A549 (cell line): ENCODE data around the gene ORC3. TPM values are rescaled to one million over a fixed set of nuclear protein-coding genes. Genes with fewer than 3 reads are reported as not detected.

ENCODE experiments used
- ATAC-seq, 2 experiments: fragments of 200-7000 bp in 1 of 2; fragments of >200 bp in 1 of 2; cut with Nextera tagmentation in 1 of 2; cut with Tn5 transposase in 1 of 2; 3 replicates each; pipeline versions ENCODE4 v1.8.0 to v1.9.1; 2018 to 2020; ENCODE audit warnings: mild to moderate bottlenecking in 1 of 2, moderate library complexity in 1 of 2
- CTCF ChIA-PET: fragments of 300-600 bp; sonication (Branson Sonifier 250); formaldehyde crosslinking; extraction: SDS; loops from one replicate; lab custom pipeline; 2021; ENCODE audit warnings: antibody characterized with exemption, inconsistent platforms; lab: Yijun Ruan, JAX
- POLR2A ChIA-PET: fragments of 350-600 bp; formaldehyde crosslinking; extraction: SDS; loops from one replicate; lab custom pipeline; 2021; ENCODE audit warnings: antibody characterized with exemption, inconsistent platforms; lab: Yijun Ruan, JAX
- DNase-seq, 2 experiments: peaks; one replicate each; pipeline versions ENCODE4 v3.0.0 to v3.0.0-alpha.2; 2011 to 2016; ENCODE audit warnings: low read depth in 1 of 2, low spot score in 1 of 2
- FAIRE-seq: peaks from 2 replicates; lab custom pipeline; 2011; peaks lifted over from hg19 to GRCh38; lab: Jason Lieb, UNC
- H3K27ac ChIP-seq, 2 experiments: fragments of >200 bp; sonication (Bioruptor Twin); formaldehyde crosslinking; 3 replicates each; pipeline ENCODE4 v1.5.1; 2016 to 2017
- H3K4me1 ChIP-seq: fragments of >200 bp; sonication (Bioruptor Twin); formaldehyde crosslinking; 3 replicates; pipeline ENCODE4 v1.6.1; 2016
- H3K4me2 ChIP-seq: fragments of >200 bp; sonication (Bioruptor Twin); formaldehyde crosslinking; 3 replicates; pipeline ENCODE4 v1.6.1; 2016
- H3K4me3 ChIP-seq: fragments of >200 bp; sonication (Bioruptor Twin); formaldehyde crosslinking; 3 replicates; pipeline ENCODE4 v1.5.1; 2016
- H3K9me3 ChIP-seq: fragments of >200 bp; sonication (Bioruptor Twin); formaldehyde crosslinking; 3 replicates; pipeline ENCODE4 v1.6.1; 2016
- CBX2 ChIP-seq: fragments of 200-600 bp; sonication (generic); IDR thresholded peaks from 2 replicates; pipeline ENCODE4 v1.6.1; 2016; ENCODE audit warnings: low read depth, mild to moderate bottlenecking, borderline replicate concordance
- CHD2 ChIP-seq: fragments of 150-350 bp; IDR thresholded peaks from 2 replicates; pipeline ENCODE4 v1.6.1; 2014; ENCODE audit warnings: low read length; ENCODE audit not compliant: partially characterized antibody
- EHF ChIP-seq: fragments of 250-450 bp; sonication (Bioruptor Pico); IDR thresholded peaks from 2 replicates; pipeline ENCODE4 v1.5.0; 2020; ENCODE audit warnings: mild to moderate bottlenecking
- EHMT2 ChIP-seq: fragments of 200-600 bp; sonication (generic); IDR thresholded peaks from 2 replicates; pipeline ENCODE4 v1.6.1; 2016; ENCODE audit warnings: antibody characterized with exemption, low read depth, mild to moderate bottlenecking, moderate library complexity
- FOSB ChIP-seq: fragments of 250-450 bp; sonication (Bioruptor Pico); IDR thresholded peaks from 2 replicates; pipeline ENCODE4 v1.5.0; 2020; ENCODE audit warnings: mild to moderate bottlenecking, moderate library complexity
- FOXS1 ChIP-seq: fragments of 250-450 bp; sonication (Bioruptor Pico); IDR thresholded peaks from 2 replicates; pipeline ENCODE4 v1.5.0; 2020; ENCODE audit warnings: mild to moderate bottlenecking, moderate library complexity
- HEYL ChIP-seq: fragments of 250-450 bp; sonication (Bioruptor Pico); IDR thresholded peaks from 2 replicates; pipeline ENCODE4 v1.8.0; 2021; ENCODE audit warnings: mild to moderate bottlenecking, moderate library complexity
- HOXA7 ChIP-seq: fragments of 250-450 bp; sonication (Bioruptor Pico); IDR thresholded peaks from 2 replicates; pipeline ENCODE4 v1.5.0; 2020; ENCODE audit warnings: mild to moderate bottlenecking, moderate library complexity
- HOXB13 ChIP-seq: fragments of 250-450 bp; sonication (Bioruptor Pico); IDR thresholded peaks from 2 replicates; pipeline ENCODE4 v1.5.0; 2020; ENCODE audit warnings: low read depth, mild to moderate bottlenecking, moderate library complexity
- KDM1A ChIP-seq: fragments of 200-600 bp; sonication (generic); IDR thresholded peaks from 2 replicates; pipeline ENCODE4 v1.6.1; 2016; ENCODE audit warnings: low read depth, mild to moderate bottlenecking
- KDM5A ChIP-seq: fragments of 200-600 bp; sonication (generic); IDR thresholded peaks from 2 replicates; pipeline ENCODE4 v1.6.1; 2016; ENCODE audit warnings: antibody characterized with exemption, mild to moderate bottlenecking
- MAFK ChIP-seq: fragments of 450-650 bp; IDR thresholded peaks from 2 replicates; pipeline ENCODE4 v1.6.1; 2014; ENCODE audit not compliant: partially characterized antibody
- NFE2L2 ChIP-seq: fragments of 150-350 bp; conservative IDR thresholded peaks from 2 replicates; pipeline ENCODE4 v1.6.1; 2014; ENCODE audit warnings: low read length
- NPAS2 ChIP-seq: fragments of 250-450 bp; sonication (Bioruptor Pico); IDR thresholded peaks from 2 replicates; pipeline ENCODE4 v1.8.0; 2022; ENCODE audit warnings: mild to moderate bottlenecking, moderate library complexity, borderline replicate concordance
- NR3C1 ChIP-seq: fragments of >200 bp; sonication (Bioruptor Twin); formaldehyde crosslinking; IDR thresholded peaks from 3 replicates; pipeline ENCODE4 v1.6.1; 2017
- PHF8 ChIP-seq: fragments of 200-600 bp; sonication (generic); IDR thresholded peaks from 2 replicates; pipeline ENCODE4 v1.6.1; 2016; ENCODE audit warnings: low read depth, mild to moderate bottlenecking, antibody characterized with exemption, moderate library complexity, borderline replicate concordance
- RCOR1 ChIP-seq: fragments of 150-350 bp; IDR thresholded peaks from 2 replicates; pipeline ENCODE4 v1.6.1; 2014; ENCODE audit warnings: antibody characterized with exemption, low read length, low read depth
- RFX5 ChIP-seq: fragments of 450-650 bp; IDR thresholded peaks from 2 replicates; pipeline ENCODE4 v1.7.1; 2014; ENCODE audit warnings: antibody characterized with exemption, mild to moderate bottlenecking, moderate library complexity
- SREBF2 ChIP-seq: fragments of 450-650 bp; IDR thresholded peaks from 2 replicates; pipeline ENCODE4 v1.6.1; 2014; ENCODE audit warnings: mild to moderate bottlenecking, moderate library complexity
- TP53 ChIP-seq: fragments of 250-450 bp; sonication (Bioruptor Pico); IDR thresholded peaks from 2 replicates; pipeline ENCODE4 v1.5.0; 2021; ENCODE audit warnings: mild to moderate bottlenecking, moderate library complexity
- ZC3H11A ChIP-seq: fragments of 450-650 bp; IDR thresholded peaks from 2 replicates; pipeline ENCODE4 v1.6.1; 2014; ENCODE audit warnings: antibody characterized with exemption, mild to moderate bottlenecking
- ZFP36 ChIP-seq: fragments of 450-650 bp; IDR thresholded peaks from 2 replicates; pipeline ENCODE4 v1.6.1; 2014; ENCODE audit warnings: borderline replicate concordance; ENCODE audit not compliant: partially characterized antibody
- ZNF302 ChIP-seq: fragments of 250-450 bp; sonication (Bioruptor Pico); IDR thresholded peaks from 2 replicates; pipeline ENCODE4 v1.9.0; 2021; ENCODE audit warnings: inconsistent platforms, mild to moderate bottlenecking, moderate library complexity
- ZSCAN20 ChIP-seq: fragments of 250-450 bp; sonication (Bioruptor Pico); IDR thresholded peaks from 2 replicates; pipeline ENCODE4 v1.8.0; 2022; ENCODE audit warnings: mild to moderate bottlenecking, moderate library complexity
- WGBS: methylation state at CpG from one replicate; pipeline ENCODE4 v1.1.6; 2017; ENCODE audit errors: missing lambda C conversion rate; 5-methylcytosine and 5-hydroxymethylcytosine counted together
- polyA plus RNA-seq, 4 experiments: library from polyadenylated mRNA; depleted of rRNA in 3 of 4; stranded (reverse); fragments of >200 nt; fragmentation: RNase III in 1 of 4; extraction: RNeasy Plus Mini Kit Qiagen cat#74134 plus additional on column Dnase treatment in 1 of 4; gene quantifications; 2 replicates in 3 of 4; 3 replicates in 1 of 4; pipeline ENCODE4 v1.2.3, GENCODE V29; 2011 to 2017
- TF ChIP-seq, protein P1 (sequence below): fragments of 450-650 bp; IDR thresholded peaks from 2 replicates; pipeline ENCODE4 v1.6.1; 2014; ENCODE audit warnings: antibody characterized with exemption
- TF ChIP-seq, protein P2 (sequence below): fragments of >200 bp; sonication (Bioruptor Twin); formaldehyde crosslinking; IDR thresholded peaks from 3 replicates; pipeline ENCODE4 v1.5.1; 2016
- TF ChIP-seq, protein P3 (sequence below): fragments of >200 bp; sonication (Bioruptor Twin); formaldehyde crosslinking; IDR thresholded peaks from 2 replicates; pipeline ENCODE4 v1.6.1; 2016
- TF ChIP-seq, protein P4 (sequence below): fragments of >200 bp; sonication (Bioruptor Twin); formaldehyde crosslinking; IDR thresholded peaks from 3 replicates; pipeline ENCODE4 v1.6.1; 2016

ORC3 gene
- polyA plus RNA-seq, 2 of the 4 experiments (the other 2 are of a cell fraction): 25.5 to 50.1 TPM

DNA sequence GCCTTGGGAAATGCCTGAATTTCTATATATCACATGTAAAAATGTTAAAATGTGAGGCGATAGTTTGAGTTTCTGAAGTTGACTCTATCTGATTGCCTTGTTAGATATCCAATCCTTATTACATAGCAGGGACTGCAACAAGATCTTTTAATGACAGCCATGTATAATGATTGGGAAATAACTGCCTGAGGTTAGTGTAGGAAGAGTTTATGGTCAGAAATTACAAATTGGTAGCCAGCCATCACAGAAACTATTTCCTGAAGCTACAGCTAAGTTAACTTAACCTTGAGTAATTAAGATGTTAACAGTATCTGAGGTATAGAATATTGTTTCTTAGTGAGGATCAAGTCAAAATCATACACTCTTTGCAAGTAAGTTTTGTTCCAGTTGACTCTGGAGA, 71.1 kb downstream of the ORC3 start:
- DNase-seq (no peak), ATAC-seq (no peak), FAIRE-seq (no peak)
- Histone ChIP-seq H3K27ac (no peak overlapping the region), H3K9me3 (no peaks in the 10 kb centered on the region), H3K4me3 (no peak overlapping the region), H3K4me1 (peaks cover 7% of the 10 kb centered on the region; the same call in 1 of the 3 replicates), H3K4me2 (no peak overlapping the region)
- CTCF ChIA-PET: interaction anchor here (1.3 kb wide), 1 partner anchor 171 kb away, joined by 5 read pairs; no protein-coding TSS in a partner anchor
- POLR2A ChIA-PET: no interaction called here
- TF ChIP-seq HEYL (CRISPR knock-in tag): no peak
- TF ChIP-seq MAFK: no peak
- no peak for TF ChIP-seq HOXA7 (CRISPR knock-in tag)
- TF ChIP-seq TP53 (CRISPR knock-in tag): no peak
- no peak for TF ChIP-seq NFE2L2
- no peak for TF ChIP-seq ZFP36
- TF ChIP-seq EHMT2: no peak
- no peak for TF ChIP-seq NPAS2 (CRISPR knock-in tag)
- no peak for TF ChIP-seq CBX2
- no peak for TF ChIP-seq CHD2
- no peak for TF ChIP-seq ZNF302 (CRISPR knock-in tag)
- TF ChIP-seq, protein P1, sequence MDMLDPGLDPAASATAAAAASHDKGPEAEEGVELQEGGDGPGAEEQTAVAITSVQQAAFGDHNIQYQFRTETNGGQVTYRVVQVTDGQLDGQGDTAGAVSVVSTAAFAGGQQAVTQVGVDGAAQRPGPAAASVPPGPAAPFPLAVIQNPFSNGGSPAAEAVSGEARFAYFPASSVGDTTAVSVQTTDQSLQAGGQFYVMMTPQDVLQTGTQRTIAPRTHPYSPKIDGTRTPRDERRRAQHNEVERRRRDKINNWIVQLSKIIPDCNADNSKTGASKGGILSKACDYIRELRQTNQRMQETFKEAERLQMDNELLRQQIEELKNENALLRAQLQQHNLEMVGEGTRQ: no peak
- TF ChIP-seq FOXS1 (CRISPR knock-in tag): no peak
- no peak for TF ChIP-seq RFX5
- WGBS: 100% methylated on average over 1 of the region's 1 CpG

DNA sequence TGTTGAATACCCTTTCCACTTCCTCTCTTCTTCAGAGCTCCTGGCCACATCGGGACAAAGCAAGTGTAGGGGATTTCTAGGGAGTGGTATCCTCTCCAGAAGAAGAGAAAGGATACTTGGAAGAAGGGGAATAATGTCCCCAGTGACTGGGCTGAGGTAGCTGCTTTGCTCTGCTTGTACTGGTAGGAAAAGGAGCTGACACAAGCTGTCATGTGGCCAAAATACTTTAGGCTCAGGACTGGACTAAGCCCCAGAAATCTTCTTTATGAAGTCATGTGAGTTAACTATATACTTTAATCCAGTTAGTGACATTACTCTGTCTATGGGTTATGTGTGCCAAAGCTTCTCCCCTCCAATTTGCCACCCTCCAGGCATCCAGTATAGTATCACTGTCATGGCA, 71.6 kb downstream of the ORC3 start:
- H3K4me1 ChIP-seq: peaks cover 7% of the 10 kb centered on the region; the same call in 1 of the 3 replicates
- TF ChIP-seq PHF8 (no peak), HEYL (CRISPR knock-in tag) (no peak), CHD2 (no peak), FOSB (no peak), EHF (CRISPR knock-in tag) (no peak), KDM5A (no peak), SREBF2 (no peak), NR3C1 (no peak), RCOR1 (no peak), NFE2L2 (no peak), ZC3H11A (no peak), KDM1A (no peak), ZSCAN20 (CRISPR knock-in tag) (no peak), HOXB13 (CRISPR knock-in tag) (no peak)
- TF ChIP-seq, protein P2, sequence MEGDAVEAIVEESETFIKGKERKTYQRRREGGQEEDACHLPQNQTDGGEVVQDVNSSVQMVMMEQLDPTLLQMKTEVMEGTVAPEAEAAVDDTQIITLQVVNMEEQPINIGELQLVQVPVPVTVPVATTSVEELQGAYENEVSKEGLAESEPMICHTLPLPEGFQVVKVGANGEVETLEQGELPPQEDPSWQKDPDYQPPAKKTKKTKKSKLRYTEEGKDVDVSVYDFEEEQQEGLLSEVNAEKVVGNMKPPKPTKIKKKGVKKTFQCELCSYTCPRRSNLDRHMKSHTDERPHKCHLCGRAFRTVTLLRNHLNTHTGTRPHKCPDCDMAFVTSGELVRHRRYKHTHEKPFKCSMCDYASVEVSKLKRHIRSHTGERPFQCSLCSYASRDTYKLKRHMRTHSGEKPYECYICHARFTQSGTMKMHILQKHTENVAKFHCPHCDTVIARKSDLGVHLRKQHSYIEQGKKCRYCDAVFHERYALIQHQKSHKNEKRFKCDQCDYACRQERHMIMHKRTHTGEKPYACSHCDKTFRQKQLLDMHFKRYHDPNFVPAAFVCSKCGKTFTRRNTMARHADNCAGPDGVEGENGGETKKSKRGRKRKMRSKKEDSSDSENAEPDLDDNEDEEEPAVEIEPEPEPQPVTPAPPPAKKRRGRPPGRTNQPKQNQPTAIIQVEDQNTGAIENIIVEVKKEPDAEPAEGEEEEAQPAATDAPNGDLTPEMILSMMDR: no peak
- TF ChIP-seq, protein P3, sequence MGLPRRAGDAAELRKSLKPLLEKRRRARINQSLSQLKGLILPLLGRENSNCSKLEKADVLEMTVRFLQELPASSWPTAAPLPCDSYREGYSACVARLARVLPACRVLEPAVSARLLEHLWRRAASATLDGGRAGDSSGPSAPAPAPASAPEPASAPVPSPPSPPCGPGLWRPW: no peak
- TF ChIP-seq, protein P4, sequence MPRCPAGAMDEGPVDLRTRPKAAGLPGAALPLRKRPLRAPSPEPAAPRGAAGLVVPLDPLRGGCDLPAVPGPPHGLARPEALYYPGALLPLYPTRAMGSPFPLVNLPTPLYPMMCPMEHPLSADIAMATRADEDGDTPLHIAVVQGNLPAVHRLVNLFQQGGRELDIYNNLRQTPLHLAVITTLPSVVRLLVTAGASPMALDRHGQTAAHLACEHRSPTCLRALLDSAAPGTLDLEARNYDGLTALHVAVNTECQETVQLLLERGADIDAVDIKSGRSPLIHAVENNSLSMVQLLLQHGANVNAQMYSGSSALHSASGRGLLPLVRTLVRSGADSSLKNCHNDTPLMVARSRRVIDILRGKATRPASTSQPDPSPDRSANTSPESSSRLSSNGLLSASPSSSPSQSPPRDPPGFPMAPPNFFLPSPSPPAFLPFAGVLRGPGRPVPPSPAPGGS: no peak
- no peak overlapping the region for H3K27ac ChIP-seq
- FAIRE-seq: no peak
- ChIA-PET CTCF (interaction anchor here (1.3 kb wide), 1 partner anchor 170 kb away, joined by 5 read pairs; no protein-coding TSS in a partner anchor), POLR2A (no interaction called here)
- WGBS: 17% methylated on average over 1 of the region's 1 CpG
- DNase-seq: no peak
- H3K9me3 ChIP-seq: no peaks in the 10 kb centered on the region
- no peak overlapping the region for H3K4me3 ChIP-seq
- no peak for ATAC-seq
- no peak overlapping the region for H3K4me2 ChIP-seq
